Glomerular visceral epithelial cell (primary cell): ENCODE data around the gene SAYSD1.
"Not testable (repeated sequence)": the region's sequence is repeated elsewhere in the genome, so short reads cannot be mapped to it uniquely, and the experiment has no call there.

ENCODE experiments used
- DNase-seq: peaks from one replicate; pipeline ENCODE4 v3.0.0-alpha.2; 2016; ENCODE audit errors: extremely low spot score

SAYSD1 gene, protein sequence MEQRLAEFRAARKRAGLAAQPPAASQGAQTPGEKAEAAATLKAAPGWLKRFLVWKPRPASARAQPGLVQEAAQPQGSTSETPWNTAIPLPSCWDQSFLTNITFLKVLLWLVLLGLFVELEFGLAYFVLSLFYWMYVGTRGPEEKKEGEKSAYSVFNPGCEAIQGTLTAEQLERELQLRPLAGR

DNA sequence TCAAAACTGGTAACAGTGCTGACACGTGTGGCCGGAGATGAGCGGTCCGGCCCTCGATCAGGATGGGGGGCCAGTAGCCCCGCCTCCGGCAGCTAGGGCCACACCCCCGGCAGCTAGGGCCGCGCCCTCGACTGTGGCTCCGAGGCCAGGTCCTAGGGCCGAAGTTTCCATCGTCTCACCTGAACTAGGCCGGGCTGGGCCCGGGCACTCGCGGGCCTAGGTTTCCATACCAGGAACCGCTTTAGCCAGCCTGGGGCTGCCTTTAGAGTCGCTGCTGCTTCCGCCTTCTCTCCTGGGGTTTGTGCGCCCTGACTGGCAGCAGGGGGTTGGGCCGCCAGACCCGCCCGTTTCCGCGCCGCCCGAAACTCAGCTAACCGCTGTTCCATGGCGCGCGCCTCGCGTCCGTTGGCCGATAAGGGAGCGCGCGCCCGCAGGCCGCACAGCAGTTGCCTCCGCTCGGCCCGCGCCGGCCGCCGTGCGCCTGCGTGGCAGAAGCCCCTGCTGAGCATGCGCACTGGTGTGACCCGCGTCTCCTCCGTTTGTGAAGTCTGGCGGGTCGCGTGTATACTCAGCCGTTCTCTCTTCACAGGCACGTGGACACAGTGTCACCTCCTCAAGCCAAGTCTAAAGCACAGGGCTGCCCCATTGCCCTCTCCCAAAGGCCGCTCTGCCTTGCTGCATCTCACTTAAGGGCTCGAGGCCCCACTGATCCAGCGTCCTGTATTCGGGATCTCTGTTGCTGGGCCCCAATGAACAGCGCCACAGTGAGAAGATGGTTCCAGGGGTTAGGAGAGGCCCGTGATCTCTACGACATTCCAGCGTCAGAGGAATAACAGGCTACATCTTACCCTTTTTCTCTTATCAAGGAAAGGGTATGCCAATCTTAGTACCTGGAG, at the start of gene SAYSD1:
Gene SAYSD1 (minus strand): TSS at position 483 of the 896 bp plus-strand sequence. CDS start 97 bp downstream, at position 386.
- peak; percentile 93 for DNase-seq

DNA sequence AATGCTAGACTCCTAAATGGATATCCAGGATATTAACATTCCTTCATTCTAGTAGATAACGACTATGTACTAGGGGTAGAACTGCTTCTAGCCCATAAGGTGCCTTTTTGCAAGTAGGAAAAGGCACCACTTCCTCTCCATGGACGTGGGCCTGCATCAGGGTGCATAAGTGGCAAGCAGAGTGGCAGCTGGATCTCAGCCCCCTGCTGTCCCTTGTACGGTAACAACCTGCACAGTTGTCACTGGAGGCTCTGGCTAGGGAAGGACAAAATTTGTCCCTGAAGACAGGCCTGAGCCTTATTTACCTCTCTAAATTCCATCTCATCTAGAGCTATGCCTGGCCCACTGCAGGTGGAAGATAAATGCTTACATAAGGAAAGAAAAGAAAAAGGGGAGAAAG, 42.5 kb upstream of the SAYSD1 start:
- DNase-seq: no peak

DNA sequence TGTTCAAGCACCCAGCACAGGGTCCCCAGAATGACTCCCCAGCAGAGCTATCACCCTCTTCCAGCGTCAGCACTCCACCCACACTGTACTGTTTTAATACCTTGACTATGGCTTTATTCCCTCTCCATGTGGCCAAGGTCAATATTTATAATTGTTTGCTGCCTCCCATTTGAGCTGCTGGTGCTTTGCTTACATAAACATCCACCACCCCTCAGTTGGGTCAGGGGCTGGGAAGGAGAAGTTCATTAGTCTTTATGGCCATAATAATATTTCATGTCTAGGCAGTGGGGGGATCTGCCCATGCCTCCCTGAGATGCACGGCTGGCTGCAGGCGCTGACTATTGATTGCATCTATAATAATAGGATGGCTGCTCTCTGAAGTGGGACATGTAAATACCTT, 41.8 kb upstream of the SAYSD1 start:
- DNase-seq: no peak

DNA sequence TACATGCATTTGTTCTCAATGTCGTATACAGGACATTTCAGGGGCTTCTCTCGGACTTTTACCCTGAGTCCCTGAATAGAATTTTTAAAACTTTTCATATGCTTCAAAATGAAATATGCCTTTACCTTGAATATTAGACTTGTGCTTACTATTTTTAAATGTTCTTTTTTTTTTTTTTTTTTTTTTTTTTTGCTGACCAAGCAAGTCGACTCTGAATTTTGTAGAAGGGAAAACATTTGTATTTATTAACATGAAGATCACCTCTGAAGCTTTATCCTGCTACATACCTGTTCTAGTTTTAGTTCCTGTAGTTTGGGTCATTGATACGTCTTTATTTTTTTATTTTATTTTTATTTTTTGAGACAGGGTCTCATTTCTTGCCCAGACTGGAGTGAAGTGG, 39.7 kb upstream of the SAYSD1 start:
- DNase-seq: no peak

DNA sequence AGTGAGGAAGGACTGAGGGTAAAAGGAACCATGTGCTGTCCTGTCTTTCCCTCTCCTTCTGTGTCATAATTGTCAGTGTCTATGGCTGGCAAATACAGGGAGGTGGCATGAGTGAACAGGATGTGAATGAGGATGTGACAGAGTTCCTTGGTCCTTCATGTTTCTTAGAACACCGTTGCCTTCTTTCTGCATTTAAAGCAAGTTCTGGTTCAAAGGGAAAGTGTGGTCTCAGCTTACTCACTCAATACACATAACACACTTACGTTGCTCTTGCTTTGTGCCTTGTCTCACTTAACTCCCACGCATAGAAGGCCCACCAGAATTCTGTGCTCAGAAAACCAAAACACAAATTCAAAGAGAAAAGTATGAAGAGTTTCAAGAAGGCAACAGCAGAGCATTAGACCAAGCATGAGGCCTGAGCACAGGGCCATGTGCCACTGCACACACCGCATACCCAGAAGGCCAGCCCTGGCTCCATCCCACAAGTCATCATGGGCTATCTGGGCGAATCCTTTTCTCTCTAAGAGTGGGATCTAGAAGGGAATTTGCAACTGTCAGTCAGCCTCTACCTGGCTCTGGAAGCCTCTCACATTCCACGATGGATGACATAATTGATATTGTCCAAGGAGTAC, 38.9 kb upstream of the SAYSD1 start:
- no peak for DNase-seq

DNA sequence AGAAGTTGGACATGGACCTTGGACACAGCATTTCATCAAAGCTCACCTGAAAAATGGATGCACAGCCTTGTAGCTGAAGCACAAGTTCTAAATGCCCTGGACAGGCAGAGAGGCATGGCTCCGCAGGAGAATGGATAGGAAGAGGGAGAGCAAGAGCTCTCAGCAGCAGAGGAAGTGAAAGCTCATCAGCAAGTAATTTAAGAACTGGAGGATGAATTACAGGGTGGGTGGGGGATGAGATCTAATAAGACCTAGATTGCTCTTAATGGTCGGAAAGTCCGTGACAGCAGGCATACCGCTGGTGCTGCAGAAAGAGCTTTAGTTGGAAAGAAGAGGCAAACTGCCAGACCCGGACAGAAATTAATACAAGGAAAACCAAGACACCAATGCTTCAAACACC, 37.3 kb upstream of the SAYSD1 start:
- no peak for DNase-seq

DNA sequence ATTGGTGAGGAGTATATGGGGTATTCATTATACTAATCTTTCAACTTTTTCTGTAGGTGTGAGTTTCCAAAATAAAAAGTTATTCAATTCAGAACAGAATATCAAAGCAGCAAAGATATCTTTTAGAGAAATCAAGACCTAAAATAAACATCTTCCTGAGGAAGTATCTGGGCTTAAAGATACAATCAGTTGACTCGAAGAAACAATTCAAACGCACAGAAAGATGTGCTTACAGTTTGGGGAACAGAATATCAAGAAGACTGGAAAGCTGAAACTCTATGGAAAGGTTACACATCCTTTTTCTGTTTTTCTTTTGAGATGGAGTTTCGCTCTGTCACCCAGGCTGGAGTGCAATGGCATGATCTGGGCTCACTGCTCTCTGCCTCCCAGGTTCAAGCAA, 36.2 kb upstream of the SAYSD1 start:
- no peak for DNase-seq

DNA sequence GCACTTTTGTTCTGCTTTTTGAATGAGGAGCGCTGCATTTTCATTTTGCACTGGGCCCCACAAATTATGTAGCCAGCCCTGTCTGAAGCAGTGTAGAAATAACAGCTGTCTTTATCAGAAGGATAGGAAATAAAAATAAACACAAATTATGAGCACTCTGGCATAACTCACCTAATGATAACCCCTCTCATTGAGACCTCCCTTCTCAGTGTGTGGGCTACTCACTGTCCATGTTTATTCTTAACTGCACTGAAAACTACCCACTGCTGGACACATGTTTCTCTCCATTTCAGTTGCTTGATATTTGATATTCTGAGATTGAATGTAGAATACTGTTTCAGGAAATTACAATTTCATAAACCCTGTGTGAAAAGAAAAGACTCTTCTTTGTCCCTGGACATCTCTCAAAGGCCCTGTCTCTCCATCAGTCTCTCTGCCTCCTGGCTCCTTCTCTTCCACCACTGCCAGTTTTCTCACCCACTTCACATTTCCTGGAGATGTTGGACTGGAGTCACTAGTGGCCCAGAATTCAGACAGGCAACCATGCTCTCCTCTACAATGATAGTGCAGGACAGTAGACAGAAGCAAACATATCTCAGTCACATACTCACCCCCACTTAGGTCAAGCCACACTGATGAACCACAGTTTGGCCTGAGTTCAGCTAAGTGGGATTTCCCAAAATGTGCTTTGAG, 29.6 kb upstream of the SAYSD1 start:
- no peak for DNase-seq

DNA sequence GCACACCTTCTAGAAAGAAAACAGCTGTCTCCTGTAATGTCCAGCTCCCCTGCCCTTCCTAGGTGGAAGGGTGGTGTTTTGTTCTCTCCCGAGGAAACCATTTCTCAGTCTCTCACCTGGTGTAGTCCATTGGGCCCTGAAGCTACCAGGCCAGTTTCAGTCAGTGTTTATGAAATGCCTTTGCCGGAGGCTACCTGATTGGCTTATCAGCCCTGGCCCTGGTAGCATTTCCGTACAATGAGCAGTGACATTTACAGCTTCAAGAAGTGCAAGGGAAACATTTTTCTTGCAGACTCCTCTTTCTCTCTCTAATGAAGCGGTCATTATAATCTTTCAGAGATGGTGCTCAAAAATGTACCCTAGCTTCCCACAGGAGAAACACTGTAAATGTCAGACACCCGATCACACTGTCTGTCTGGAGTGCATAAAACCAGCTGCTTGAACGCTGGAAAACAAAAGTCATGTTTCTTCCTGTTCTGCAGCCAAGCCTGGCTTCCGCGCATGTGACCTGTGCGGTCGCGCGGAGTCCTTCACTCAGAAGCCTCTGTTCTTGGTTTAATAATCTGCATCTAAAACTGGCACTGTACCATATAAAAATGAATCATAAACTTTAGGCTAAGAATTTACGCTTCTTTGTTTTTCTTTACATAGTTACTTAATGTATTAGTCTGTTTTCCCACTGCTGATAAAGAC, 28.4 kb upstream of the SAYSD1 start:
- no peak for DNase-seq

DNA sequence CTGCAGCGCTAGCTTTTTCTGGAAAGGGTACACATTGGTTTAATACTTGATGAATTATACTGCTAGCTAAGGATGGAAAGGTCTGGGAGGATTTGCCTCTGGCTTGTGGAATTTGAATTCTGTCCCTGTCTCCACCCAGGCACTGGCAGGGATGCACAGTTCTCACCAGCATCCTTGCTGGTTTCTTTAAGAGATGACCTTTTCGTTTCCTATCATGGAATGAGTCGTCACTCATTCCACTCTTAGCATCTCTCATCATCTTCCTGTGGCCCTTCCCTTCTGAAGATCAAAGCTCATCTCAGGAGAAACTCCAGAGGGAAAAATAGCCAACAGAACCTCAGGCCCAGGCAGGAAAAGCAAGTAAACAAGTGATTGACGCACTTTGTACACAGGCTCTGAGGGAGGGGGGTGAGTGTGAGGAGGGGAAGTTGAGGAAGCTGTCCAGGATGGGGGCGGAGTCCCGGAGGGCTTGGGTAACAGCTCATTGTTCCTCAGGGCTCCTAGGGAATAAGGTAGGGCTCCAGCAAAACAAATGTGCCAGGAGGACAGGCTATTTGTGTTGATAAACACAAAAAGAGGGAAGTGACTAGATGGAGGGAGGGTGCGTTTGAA, 25.7 kb upstream of the SAYSD1 start:
- DNase-seq: no peak

DNA sequence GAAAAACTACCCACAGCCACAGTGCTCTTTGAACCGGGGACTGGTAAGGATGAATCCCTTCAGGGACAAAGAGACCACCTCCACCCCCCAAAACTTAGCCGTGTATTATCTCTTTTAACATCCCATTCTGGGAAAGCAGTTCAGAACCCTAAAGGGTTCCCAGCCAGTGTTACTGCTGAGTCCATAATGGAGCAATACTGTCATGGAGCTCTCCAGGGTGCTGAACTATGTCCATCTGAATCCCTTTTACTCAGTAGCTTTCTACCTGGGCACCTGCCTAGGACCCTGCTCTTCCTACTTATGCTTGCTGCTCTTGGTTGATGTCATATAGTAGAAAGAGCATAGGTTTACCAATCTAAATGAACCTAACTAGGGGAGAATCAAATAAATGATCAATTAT, 22.3 kb upstream of the SAYSD1 start:
- peak; percentile 19 for DNase-seq

DNA sequence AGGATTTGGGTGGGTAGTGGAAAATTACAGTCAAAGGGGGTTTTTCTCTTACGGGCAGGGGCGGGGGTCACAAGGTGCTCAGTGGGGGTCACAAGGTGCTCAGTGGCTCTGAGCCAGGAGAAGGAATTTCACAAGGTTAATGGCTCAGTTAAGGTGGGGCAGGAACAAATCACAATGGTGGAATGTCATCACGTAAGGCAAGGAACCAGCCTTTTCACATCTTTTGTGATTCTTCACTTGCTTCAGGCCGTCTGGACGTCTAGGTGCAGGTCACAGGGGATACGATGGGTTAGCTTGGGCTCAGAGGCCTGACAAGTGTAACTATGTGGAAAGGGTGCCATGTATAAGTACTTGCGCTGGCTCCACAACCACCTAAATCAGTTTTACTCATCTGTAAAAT, 21.2 kb upstream of the SAYSD1 start:
- DNase-seq: not testable (repeated sequence)

DNA sequence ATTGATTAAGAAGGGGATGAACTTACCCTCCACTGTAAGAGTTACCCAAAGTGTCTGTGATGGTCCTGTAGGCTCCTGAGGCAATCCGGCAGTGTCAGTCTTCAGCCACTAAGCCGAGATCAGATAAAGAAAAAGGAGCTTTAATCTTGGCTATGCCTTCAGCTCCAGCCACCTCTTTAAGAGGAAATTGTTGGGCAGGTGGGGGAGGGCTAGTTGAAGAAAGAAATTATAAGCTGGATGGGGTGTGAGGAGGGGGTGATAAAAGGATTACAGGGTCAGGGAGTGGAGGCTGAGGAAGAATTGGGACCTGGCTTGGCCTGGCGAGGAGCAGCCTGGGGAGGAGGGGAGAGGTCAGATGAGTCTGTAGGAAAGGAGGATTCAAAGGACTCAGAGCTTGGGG, 19.8 kb upstream of the SAYSD1 start:
- DNase-seq: not testable (repeated sequence)

DNA sequence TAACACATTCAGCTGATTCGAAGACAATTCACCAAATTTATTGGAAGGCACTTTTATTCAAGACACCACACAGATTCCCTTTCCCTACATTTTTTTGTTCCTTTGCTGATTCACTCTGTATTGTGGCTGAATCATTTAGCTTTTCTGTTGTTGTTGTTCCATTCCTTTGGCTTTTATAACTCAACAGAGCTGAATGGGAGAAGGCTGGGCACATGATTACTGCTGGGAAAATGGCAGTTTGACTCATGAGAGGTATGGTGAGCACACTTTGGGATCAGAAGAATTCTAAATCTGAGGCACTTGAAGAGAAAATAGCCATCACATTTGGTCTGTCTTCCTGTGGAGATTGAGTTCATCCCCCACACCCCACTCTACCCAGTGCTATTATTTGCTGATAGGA, 15.7 kb upstream of the SAYSD1 start:
- no peak for DNase-seq

DNA sequence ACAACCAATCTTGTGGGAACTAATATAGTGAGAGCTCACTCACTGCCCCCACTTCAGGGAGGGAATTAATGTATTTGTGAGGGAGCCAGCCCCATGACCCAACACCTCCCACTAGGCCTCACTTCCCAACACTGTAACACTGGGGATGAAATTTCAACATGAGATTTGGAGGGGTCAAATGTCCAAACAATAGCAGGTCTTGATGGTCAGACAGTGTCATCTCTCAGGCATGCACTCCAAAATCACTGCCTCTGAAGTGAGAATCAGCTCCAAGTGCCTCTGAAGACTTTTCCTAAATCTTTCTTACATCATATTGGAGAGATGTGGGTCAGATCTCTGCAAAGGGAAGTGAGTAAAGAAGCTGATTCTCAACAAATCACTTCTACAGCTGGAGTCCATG, 13.8 kb upstream of the SAYSD1 start:
- DNase-seq: no peak

DNA sequence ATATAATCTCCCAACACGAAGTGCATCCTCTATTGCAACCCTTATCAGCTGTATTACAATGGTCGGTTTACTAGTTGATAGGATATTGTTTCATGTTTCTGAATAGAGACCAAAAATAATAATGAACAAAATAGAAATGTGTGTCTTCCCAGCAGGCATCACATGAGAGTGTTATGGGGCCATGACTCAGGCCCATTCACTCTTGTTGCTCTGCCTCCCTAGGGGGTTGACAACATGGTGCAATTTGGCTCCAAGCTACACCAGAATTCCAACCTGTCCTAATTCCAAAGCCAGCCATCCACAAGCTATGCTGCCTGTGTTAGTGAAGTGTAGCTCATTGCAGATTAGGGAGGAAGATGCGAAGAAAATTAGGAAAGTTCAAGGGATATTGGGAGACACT, 13.1 kb upstream of the SAYSD1 start:
- no peak for DNase-seq

DNA sequence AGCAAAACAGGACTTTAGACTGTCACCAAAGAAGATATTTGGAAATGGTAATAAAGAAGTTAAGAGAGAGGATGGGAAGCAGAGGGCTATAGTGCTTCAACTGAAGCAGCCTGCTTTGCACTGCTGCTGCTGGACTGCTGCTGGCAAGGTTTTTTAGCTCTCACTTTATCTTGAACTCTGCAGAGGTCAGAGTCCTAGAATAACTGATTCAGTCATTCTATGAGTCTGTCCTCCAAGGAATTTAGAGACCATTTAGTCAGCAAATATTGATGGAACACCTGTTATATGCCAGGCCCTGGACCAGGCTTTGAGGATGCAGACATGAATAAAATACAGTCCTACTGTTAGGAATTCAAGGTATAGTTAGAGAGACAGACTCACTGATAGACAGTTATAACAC, 9.1 kb upstream of the SAYSD1 start:
- DNase-seq: no peak

DNA sequence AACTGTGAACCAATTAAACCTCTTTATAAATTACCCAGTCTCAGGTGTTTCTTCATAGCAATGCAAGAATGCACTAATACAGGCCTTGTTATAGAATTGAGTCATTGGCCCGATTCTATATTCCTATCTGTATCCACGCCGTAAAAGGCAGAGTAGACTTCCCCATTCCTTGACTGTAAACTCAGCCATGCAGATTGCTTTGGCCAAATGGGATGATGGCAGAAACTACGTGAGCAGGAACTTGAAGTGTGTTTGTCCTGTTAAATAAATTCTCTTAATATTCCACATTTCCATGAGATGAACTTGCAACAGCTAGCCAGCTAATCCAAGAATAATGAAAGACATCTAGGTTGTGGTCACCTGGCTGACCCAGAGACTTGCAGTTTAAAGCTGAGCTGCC, 3.9 kb upstream of the SAYSD1 start:
- DNase-seq: no peak

DNA sequence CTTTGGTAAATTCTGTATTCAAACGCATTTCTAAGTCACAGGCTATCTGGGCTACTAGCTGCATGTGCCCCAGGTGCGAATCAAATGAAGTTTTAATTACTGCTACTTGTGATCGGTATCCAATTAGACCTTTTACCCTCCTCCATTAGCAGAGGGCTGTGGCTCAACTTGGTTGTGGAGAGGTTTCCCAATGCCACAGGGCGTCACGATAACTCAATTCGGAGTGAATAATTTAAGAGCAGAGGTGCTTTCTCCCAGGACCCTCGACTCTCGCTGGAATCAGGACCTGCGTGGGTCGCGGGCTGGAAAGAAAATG, 640 bp downstream of the SAYSD1 start:
- DNase-seq: no peak

DNA sequence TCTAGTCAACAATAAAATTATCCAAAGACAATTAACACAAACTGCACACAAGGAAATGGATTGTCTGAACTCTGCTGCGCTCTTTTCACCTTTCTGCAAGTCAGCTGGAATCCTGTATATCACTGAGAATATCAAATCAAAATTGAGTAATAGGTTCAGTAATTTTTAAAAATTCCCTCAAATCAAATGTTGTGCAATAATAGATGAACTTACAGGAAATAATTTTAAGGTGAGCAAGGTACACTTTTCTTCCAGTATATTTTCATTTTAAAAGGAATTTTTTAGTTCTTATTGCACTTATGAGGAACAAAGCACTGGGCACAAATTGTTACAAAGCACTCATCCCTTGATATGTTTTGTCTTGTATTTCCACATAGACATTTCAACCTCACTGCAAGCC, 1.2 kb downstream of the SAYSD1 start:
- DNase-seq: no peak

DNA sequence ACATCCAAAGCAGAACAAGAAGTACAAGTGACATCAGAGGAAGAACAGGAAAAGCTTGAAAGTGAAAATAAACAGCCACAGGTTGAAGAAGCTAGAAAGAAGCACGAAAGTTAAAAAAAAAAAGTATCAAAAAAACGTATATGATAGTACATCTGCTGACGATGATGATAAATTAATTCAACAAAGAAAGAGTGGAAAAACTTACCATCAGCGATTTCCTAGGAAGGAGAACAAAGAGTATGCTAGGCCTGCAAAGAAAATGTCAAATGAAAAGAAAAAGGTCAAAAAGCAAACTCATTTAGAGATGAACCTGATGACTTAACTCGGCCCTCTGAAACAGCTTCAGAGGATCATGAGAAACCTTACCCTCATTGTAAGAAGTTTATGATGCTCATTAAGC, 3.7 kb downstream of the SAYSD1 start:
- DNase-seq: no peak
